MM.1S (cell line): Measurements from ENCODE around the gene CSNK1D.

Experiments used
- DNase-seq: peaks from one replicate; pipeline ENCODE4 v3.0.0-alpha.2; 2015
- H2AFZ ChIP-seq: fragments of 300-600 bp; sonication (generic); 2 replicates; pipeline ENCODE4 v1.6.0; 2016; ENCODE audit warnings: antibody characterized with exemption, low read length
- H3F3A ChIP-seq: fragments of 300-600 bp; sonication (generic); 2 replicates; pipeline ENCODE4 v1.6.1; 2016; ENCODE audit warnings: mild to moderate bottlenecking, antibody characterized with exemption, low read length, moderate library complexity, mixed read lengths; ENCODE audit not compliant: insufficient read depth
- H3K27ac ChIP-seq: fragments of 300-600 bp; sonication (generic); 2 replicates; pipeline ENCODE4 v1.5.1; 2016; ENCODE audit warnings: mild to moderate bottlenecking, low read length
- H3K27me3 ChIP-seq: fragments of 300-600 bp; sonication (generic); replicated peaks from 2 replicates; pipeline ENCODE4 v1.6.0; 2016; ENCODE audit warnings: low read length; ENCODE audit not compliant: insufficient read depth
- H3K36me3 ChIP-seq: fragments of 300-600 bp; sonication (generic); replicated peaks from 2 replicates; pipeline ENCODE4 v1.6.1; 2016; ENCODE audit warnings: mild to moderate bottlenecking, low read length, mixed read lengths; ENCODE audit not compliant: insufficient read depth
- H3K4me1 ChIP-seq: fragments of 300-600 bp; sonication (generic); 2 replicates; pipeline ENCODE4 v1.6.1; 2016; ENCODE audit warnings: low read length, mixed read lengths
- H3K4me2 ChIP-seq: fragments of 300-600 bp; sonication (generic); 2 replicates; pipeline ENCODE4 v1.6.0; 2016; ENCODE audit warnings: low read depth, low read length
- H3K4me3 ChIP-seq: fragments of 300-600 bp; sonication (generic); 2 replicates; pipeline ENCODE4 v1.5.1; 2016; ENCODE audit warnings: low read length, mixed read lengths
- H3K79me2 ChIP-seq: fragments of 300-600 bp; sonication (generic); 2 replicates; pipeline ENCODE4 v1.6.1; 2016; ENCODE audit warnings: mixed run types, low read length, mixed read lengths
- H3K9ac ChIP-seq: fragments of 300-600 bp; sonication (generic); 2 replicates; pipeline ENCODE4 v1.6.1; 2016; ENCODE audit warnings: low read length, mixed read lengths
- H3K9me2 ChIP-seq: fragments of 300-600 bp; sonication (generic); replicated peaks from 2 replicates; pipeline ENCODE4 v1.6.1; 2016; ENCODE audit warnings: mild to moderate bottlenecking, low read length, mixed read lengths; ENCODE audit not compliant: insufficient read depth
- H3K9me3 ChIP-seq: fragments of 300-600 bp; sonication (generic); replicated peaks from 2 replicates; pipeline ENCODE4 v1.6.1; 2016; ENCODE audit warnings: mild to moderate bottlenecking, low read length, mixed read lengths; ENCODE audit not compliant: insufficient read depth
- H4K20me1 ChIP-seq: fragments of 300-600 bp; sonication (generic); 2 replicates; pipeline ENCODE4 v1.6.1; 2016; ENCODE audit warnings: mild to moderate bottlenecking, low read length, moderate library complexity, mixed read lengths; ENCODE audit not compliant: insufficient read depth
- CTCF ChIP-seq: fragments of 300-600 bp; sonication (generic); IDR thresholded peaks from 2 replicates; pipeline ENCODE4 v1.5.1; 2016; ENCODE audit warnings: antibody characterized with exemption, low read length, mixed read lengths
- EZH2 ChIP-seq: fragments of 300-600 bp; sonication (generic); optimal IDR thresholded peaks from 2 replicates; pipeline ENCODE3; 2017; ENCODE audit warnings: low read depth, mild to moderate bottlenecking, antibody characterized with exemption, low read length, mixed read lengths
- EZH2phosphoT487 ChIP-seq: fragments of 300-600 bp; sonication (generic); IDR thresholded peaks from 2 replicates; pipeline ENCODE4 v1.6.1; 2018; ENCODE audit warnings: antibody characterized with exemption, low read length

CSNK1D gene

GRCh38 chr17:82242977-82243647 is 30.4 kb downstream of the CSNK1D start:
- no peaks in the 10 kb centered on the region for H3K9me2 ChIP-seq
- H3F3A ChIP-seq: no peaks in the 10 kb centered on the region
- DNase-seq: no peak
- peaks cover 3% of the 10 kb centered on the region; the same call in 1 of the 2 replicates for H3K36me3 ChIP-seq
- no peaks in the 10 kb centered on the region for H4K20me1 ChIP-seq
- no peak overlapping the region for H3K4me2 ChIP-seq
- H3K4me1 ChIP-seq: no peaks in the 10 kb centered on the region
- no peak overlapping the region for H3K4me3 ChIP-seq
- H3K9ac ChIP-seq: no peak overlapping the region
- H2AFZ ChIP-seq: no peak overlapping the region
- no peaks in the 10 kb centered on the region for H3K27me3 ChIP-seq
- peaks cover 37% of the 10 kb centered on the region for H3K79me2 ChIP-seq
- H3K27ac ChIP-seq: no peak overlapping the region
- TF ChIP-seq EZH2phosphoT487 (no peak), EZH2 (no peak), CTCF (no peak)
- no peaks in the 10 kb centered on the region for H3K9me3 ChIP-seq

- no peak overlapping the region for H3K27ac ChIP-seq
- no peak for DNase-seq
- no peak overlapping the region for H3K4me3 ChIP-seq
- no peak overlapping the region for H2AFZ ChIP-seq
- no peaks in the 10 kb centered on the region for H3K27me3 ChIP-seq
- peaks cover 32% of the 10 kb centered on the region for H3K79me2 ChIP-seq
- no peak overlapping the region for H3K4me2 ChIP-seq
- H3K9me2 ChIP-seq: no peaks in the 10 kb centered on the region
- H3F3A ChIP-seq: no peaks in the 10 kb centered on the region
- no peaks in the 10 kb centered on the region for H3K9me3 ChIP-seq
- H3K9ac ChIP-seq: no peak overlapping the region
- TF ChIP-seq EZH2phosphoT487 (no peak), EZH2 (no peak), CTCF (no peak)
- H4K20me1 ChIP-seq: no peaks in the 10 kb centered on the region
- H3K4me1 ChIP-seq: no peaks in the 10 kb centered on the region
- H3K36me3 ChIP-seq: peaks cover 3% of the 10 kb centered on the region; the same call in 1 of the 2 replicates
Measured at GRCh38 chr17:82242698-82242976, 30.9 kb downstream of the CSNK1D start.

- peaks cover 3% of the 10 kb centered on the region; the same call in 1 of the 2 replicates for H3K36me3 ChIP-seq
- H3K9me3 ChIP-seq: no peaks in the 10 kb centered on the region
- no peaks in the 10 kb centered on the region for H3K27me3 ChIP-seq
- no peaks in the 10 kb centered on the region for H4K20me1 ChIP-seq
- H3K4me1 ChIP-seq: no peaks in the 10 kb centered on the region
- H3K9ac ChIP-seq: no peak overlapping the region
- no peaks in the 10 kb centered on the region for H3F3A ChIP-seq
- H3K27ac ChIP-seq: no peak overlapping the region
- H3K4me2 ChIP-seq: no peak overlapping the region
- H2AFZ ChIP-seq: no peak overlapping the region
- H3K9me2 ChIP-seq: no peaks in the 10 kb centered on the region
- peaks cover 27% of the 10 kb centered on the region for H3K79me2 ChIP-seq
- no peak for DNase-seq
- H3K4me3 ChIP-seq: no peak overlapping the region
- TF ChIP-seq CTCF: no peak
- no peak for TF ChIP-seq EZH2phosphoT487
- TF ChIP-seq EZH2: no peak
Measured at GRCh38 chr17:82241926-82242697, 31.4 kb downstream of the CSNK1D start.
